ENCODE data around the gene COL4A6. TPM values are rescaled to one million over a fixed set of nuclear protein-coding genes. Genes with fewer than 3 reads are reported as not detected.

COL4A6 gene
- total and polyA plus RNA-seq, 10 of the 15 experiments (the other 5 are each of a cell fraction or from before 2014, with no cell fraction given) = 0.02 to 0.56 (median 0.05) TPM; not detected in 3

GRCh38 chrX:108268434-108269080, 169.7 kb downstream of the COL4A6 start:
- Histone ChIP-seq H3K79me2 (ENCODE audit: control insufficient read depth, insufficient read depth, low read length) (no peaks in the 10 kb centered on the region), H3K27ac (ENCODE audit: control insufficient read depth, insufficient read depth) (no peak overlapping the region), H3K9me3 (replicated peaks; ENCODE audit: control insufficient read depth, insufficient read depth, low read length) (no peaks in the 10 kb centered on the region), H3K4me3 (no peak overlapping the region), H3K27me3 (replicated peaks in 1 of 2; ENCODE audit: control insufficient read depth in 2 of 2, insufficient read depth in 2 of 2, low read length in 1 of 2) (no peaks in the 10 kb centered on the region), H2AFZ (ENCODE audit: control insufficient read depth, low read depth, low read length) (no peak overlapping the region), H4K20me1 (ENCODE audit: control insufficient read depth, insufficient read depth) (no peaks in the 10 kb centered on the region), H3K36me3 (ENCODE audit: control insufficient read depth in 2 of 2, insufficient read depth in 2 of 2, low read length in 1 of 2) (no peaks in the 10 kb centered on the region), H3K4me2 (ENCODE audit: control insufficient read depth, insufficient read depth) (no peak overlapping the region), H3K9ac (ENCODE audit: control insufficient read depth, insufficient read depth, low read length) (no peak overlapping the region), H3K4me1 (ENCODE audit: control insufficient read depth, insufficient read depth, low read length) (no peaks in the 10 kb centered on the region)
- ChIA-PET CTCF (interaction anchor here (1.2 kb wide), 1 partner anchor 8 kb away, joined by 3 read pairs; no protein-coding TSS in a partner anchor), SMC1A (ENCODE audit: uncharacterized antibody, unreplicated experiment) (no interaction called here), POLR2A (no interaction called here), RAD21 (ENCODE audit: unreplicated experiment) (interaction anchor here (1.6 kb wide), 1 partner anchor 31 kb away, joined by 5 read pairs; no protein-coding TSS in a partner anchor)
- WGBS (ENCODE audit: insufficient coverage, insufficient replicate concordance, low lambda C conversion rate, missing lambda C conversion rate) = 18% methylated on average over 4 of the region's 4 CpGs
- no peak for TF ChIP-seq SKIL (IDR thresholded peaks at IDR 0.05; ENCODE audit: low read depth, poor library complexity, severe bottlenecking)
- no peak for TF ChIP-seq RBBP5 (conservative IDR thresholded peaks at IDR 0.05)
- TF ChIP-seq CREB1 (IDR thresholded peaks at IDR 0.05; ENCODE audit: low read depth) = no peak
- TF ChIP-seq KAT2A (conservative IDR thresholded peaks at IDR 0.05; ENCODE audit: control insufficient read depth, low read depth, low read length) = no peak
- no peak for TF ChIP-seq TCF7 (IDR thresholded peaks at IDR 0.05; ENCODE audit: borderline replicate concordance)
- no peak for TF ChIP-seq BACH1 (IDR thresholded peaks at IDR 0.05; ENCODE audit: borderline replicate concordance)
- no peak for TF ChIP-seq JUNB (IDR thresholded peaks at IDR 0.05)
- no peak for TF ChIP-seq CREM (IDR thresholded peaks at IDR 0.05; ENCODE audit: low read depth)
- TF ChIP-seq FOS (IDR thresholded peaks at IDR 0.05; ENCODE audit: borderline replicate concordance, extremely low read depth, insufficient read length) = no peak
- no peak for TF ChIP-seq BRCA1 (IDR thresholded peaks at IDR 0.05; ENCODE audit: low read depth, low read length)
- TF ChIP-seq TCF12 (IDR thresholded peaks at IDR 0.05; ENCODE audit: low read depth, low read length) = no peak
- TF ChIP-seq FOXK2 (IDR thresholded peaks at IDR 0.05) = no peak
- TF ChIP-seq MYC (IDR thresholded peaks at IDR 0.05; ENCODE audit: insufficient read depth, insufficient read length, insufficient replicate concordance, low read length, severe bottlenecking) = no peak
- TF ChIP-seq EED (IDR thresholded peaks at IDR 0.05; ENCODE audit: low read depth) = no peak
- no peak for TF ChIP-seq SUZ12 (IDR thresholded peaks at IDR 0.05; ENCODE audit: unreplicated experiment)
- TF ChIP-seq POLR2AphosphoS2 (IDR thresholded peaks at IDR 0.05; ENCODE audit: low read depth, low read length) = no peak
- TF ChIP-seq BHLHE40 (IDR thresholded peaks at IDR 0.05; ENCODE audit: borderline replicate concordance in 1 of 2, low read depth in 2 of 2, low read length in 1 of 2) = no peak
- in situ Hi-C loops (cut with MboI) (no loop called here), intact Hi-C loops (cut with micrococcal nuclease; ENCODE audit: unreplicated experiment) (no loop called here)
- DNase-seq (ENCODE audit: low read depth, low spot score) (no peak), ATAC-seq (no peak), FAIRE-seq (no peak)
- BruUV-seq (replicated peaks) = no TSS peak
